ENCODE data around the gene NR2F1. TPM values are rescaled to one million over a fixed set of nuclear protein-coding genes. Genes with fewer than 3 reads are reported as not detected.

The NR2F1 gene
- total RNA-seq, 3 donors from 2014 or later (not counting 1 experiment from before 2014, with no cell fraction given), result not detected

- H3K27ac Mint-ChIP-seq, result no peak overlapping the region
- H3K27ac ChIP-seq (ENCODE audit: low read length), result no peak overlapping the region
- H3K9me3 Mint-ChIP-seq, result no peaks in the 10 kb centered on the region
- intact Hi-C loops (cut with micrococcal nuclease), result no loop called here
- peaks cover 52% of the 10 kb centered on the region for H3K27me3 ChIP-seq (ENCODE audit: control insufficient read depth, insufficient read depth, low read length)
- H3K4me3 ChIP-seq (ENCODE audit: low read length), result no peak overlapping the region
- H3K4me3 Mint-ChIP-seq, result no peak overlapping the region
- peaks cover 15% of the 10 kb centered on the region for H3K4me1 ChIP-seq (ENCODE audit: control insufficient read depth, insufficient read depth, low read length)
- TF ChIP-seq CTCF (IDR thresholded peaks at IDR 0.05), result no peak
- H3K4me1 Mint-ChIP-seq, result peaks cover 14 to 19% of the 10 kb centered on the region in 2 donors
- DNase-seq (no peak), ATAC-seq (no peak)
- no peaks in the 10 kb centered on the region for H3K36me3 Mint-ChIP-seq
- peaks cover 2% of the 10 kb centered on the region for H3K9me3 ChIP-seq (ENCODE audit: control insufficient read depth, insufficient read depth, low read length)
- H3K36me3 ChIP-seq (ENCODE audit: control insufficient read depth, insufficient read depth, low read length), result no peaks in the 10 kb centered on the region
- H3K27me3 Mint-ChIP-seq (ENCODE audit: low read depth in 2 of 2), result peaks cover 32 to 34% of the 10 kb centered on the region in 2 donors
These were observed 16.9 kb upstream of the NR2F1 start for GRCh38 chr5:93566091-93566490.

DNA sequence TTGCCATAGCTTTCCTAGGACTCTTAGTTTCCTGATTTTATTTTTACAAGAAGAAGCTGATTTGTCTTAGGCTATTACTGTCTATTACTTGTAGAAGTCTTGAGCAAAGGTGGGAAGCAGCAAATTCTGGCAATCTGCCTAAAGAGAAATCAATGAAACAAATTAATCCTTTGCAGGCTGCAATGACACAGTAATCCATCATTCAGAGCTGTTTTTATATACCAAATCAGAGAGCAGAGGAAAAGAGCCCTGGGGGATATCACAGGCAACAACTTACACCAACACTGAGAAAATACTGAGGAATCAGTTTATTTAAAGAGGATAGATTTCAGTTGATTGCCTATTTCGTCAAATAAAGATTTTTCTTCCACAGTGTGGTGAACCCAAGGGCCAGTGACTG is 15.6 kb upstream of the NR2F1 start:
- peaks cover 65% of the 10 kb centered on the region for H3K27me3 ChIP-seq (ENCODE audit: control insufficient read depth, insufficient read depth, low read length)
- no peak for DNase-seq
- WGBS (ENCODE audit: insufficient coverage), result 71% methylated on average over 1 of the region's 1 CpG

DNA sequence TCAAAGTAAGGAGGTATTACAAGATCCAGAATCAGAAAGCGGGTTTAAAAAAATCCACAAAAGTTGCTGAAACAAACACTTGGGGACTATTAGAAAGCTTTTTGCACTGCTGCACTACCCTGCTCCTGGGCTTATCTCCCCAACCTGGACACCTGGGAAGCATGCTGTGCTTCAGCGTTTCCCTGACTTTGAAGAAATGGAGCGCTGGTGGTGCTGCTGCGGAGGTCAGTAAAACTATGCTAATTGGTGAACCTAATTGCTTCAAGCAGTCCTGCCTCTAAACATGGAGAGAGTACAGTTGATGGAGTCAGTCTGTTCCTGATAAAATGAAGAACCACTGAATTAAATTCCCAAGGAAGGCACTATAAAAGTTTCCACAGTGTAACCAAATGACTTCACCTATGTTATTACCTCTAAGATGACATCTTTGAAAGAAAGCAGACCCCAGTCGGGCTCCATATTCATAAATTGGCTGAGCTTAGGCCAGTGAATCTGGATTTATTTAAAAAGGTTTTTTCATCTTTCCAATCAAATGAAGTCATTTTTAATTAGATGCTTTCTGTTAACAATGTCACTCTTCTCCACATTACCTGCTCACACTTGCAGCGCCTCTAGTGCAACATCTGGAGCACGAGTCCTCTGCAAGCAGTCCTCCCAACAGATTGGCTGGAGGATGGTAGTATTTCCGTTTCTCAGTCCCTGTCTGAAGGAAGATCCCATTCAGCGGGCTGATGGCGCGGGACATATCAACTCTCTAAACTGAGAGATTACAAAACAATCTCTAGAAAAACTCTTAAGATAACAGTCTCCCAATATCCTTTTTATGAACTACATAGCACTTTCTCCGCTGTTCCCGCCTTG is 13.5 kb upstream of the NR2F1 start:
- DNase-seq (no peak), ATAC-seq (no peak)
- no peaks in the 10 kb centered on the region for H3K9me3 Mint-ChIP-seq
- no peaks in the 10 kb centered on the region for H3K36me3 Mint-ChIP-seq
- Histone ChIP-seq H3K9me3 (ENCODE audit: control insufficient read depth, insufficient read depth, low read length) (peaks cover 2% of the 10 kb centered on the region), H3K27ac (ENCODE audit: low read length) (no peak overlapping the region), H3K4me1 (ENCODE audit: control insufficient read depth, insufficient read depth, low read length) (peaks cover 19% of the 10 kb centered on the region), H3K4me3 (ENCODE audit: low read length) (no peak overlapping the region), H3K36me3 (ENCODE audit: control insufficient read depth, insufficient read depth, low read length) (no peaks in the 10 kb centered on the region), H3K27me3 (ENCODE audit: control insufficient read depth, insufficient read depth, low read length) (peaks cover 82% of the 10 kb centered on the region)
- H3K27me3 Mint-ChIP-seq (ENCODE audit: low read depth in 2 of 2), result peaks cover 63 to 65% of the 10 kb centered on the region in 2 donors
- WGBS (ENCODE audit: insufficient coverage), result 17% methylated on average over 13 of the region's 13 CpGs
- H3K4me3 Mint-ChIP-seq, result peak overlapping the region; percentile 74
- no peak for TF ChIP-seq CTCF (IDR thresholded peaks at IDR 0.05)
- intact Hi-C loops (cut with micrococcal nuclease), result no loop called here
- no peak overlapping the region for H3K27ac Mint-ChIP-seq
- H3K4me1 Mint-ChIP-seq, result peaks cover 21 to 30% of the 10 kb centered on the region in 2 donors

More for the DNA sequence above, 15.6 kb upstream of the NR2F1 start:
- Histone ChIP-seq H3K36me3 (ENCODE audit: control insufficient read depth, insufficient read depth, low read length) (no peaks in the 10 kb centered on the region), H3K4me3 (ENCODE audit: low read length) (no peak overlapping the region), H3K4me1 (ENCODE audit: control insufficient read depth, insufficient read depth, low read length) (peaks cover 19% of the 10 kb centered on the region), H3K9me3 (ENCODE audit: control insufficient read depth, insufficient read depth, low read length) (peaks cover 2% of the 10 kb centered on the region), H3K27ac (ENCODE audit: low read length) (no peak overlapping the region)
- intact Hi-C loops (cut with micrococcal nuclease), result no loop called here
- H3K27ac Mint-ChIP-seq, result no peak overlapping the region
- no peaks in the 10 kb centered on the region for H3K9me3 Mint-ChIP-seq
- H3K27me3 Mint-ChIP-seq (ENCODE audit: low read depth in 2 of 2), result peaks cover 44 to 45% of the 10 kb centered on the region in 2 donors
- no peaks in the 10 kb centered on the region for H3K36me3 Mint-ChIP-seq
- no peak for TF ChIP-seq CTCF (IDR thresholded peaks at IDR 0.05)
- peaks cover 21 to 25% of the 10 kb centered on the region in 2 donors for H3K4me1 Mint-ChIP-seq
- ATAC-seq, result no peak
- no peak overlapping the region for H3K4me3 Mint-ChIP-seq

All from natural killer cell (primary cell).